Endothelial cell of umbilical vein (primary cell): ENCODE measurements around the gene ANKH. TPM values are rescaled to one million over a fixed set of nuclear protein-coding genes. Genes with fewer than 3 reads are reported as not detected.

Source experiments
- BruUV-seq: library from RNA; stranded (reverse); fragments of 400-500 nt; replicated peaks from 2 replicates; lab custom pipeline; 2021; lab: Mats Ljungman, UMichigan
- CTCF ChIA-PET: fragments of 300-600, 350-600 bp; sonication (Branson Sonifier 250); formaldehyde crosslinking; loops from one replicate; lab custom pipeline; 2021; ENCODE audit warnings: antibody characterized with exemption, inconsistent platforms; lab: Charles Lee
- POLR2A ChIA-PET: fragments of 300-600, 350-600 bp; sonication (Branson Sonifier 250); formaldehyde crosslinking; loops from one replicate; lab custom pipeline; 2021; ENCODE audit warnings: antibody characterized with exemption, inconsistent platforms; lab: Charles Lee
- DNase-seq: peaks from one replicate; pipeline ENCODE4 v3.0.0-alpha.2; 2011; ENCODE audit warnings: low read depth, low spot score
- FAIRE-seq: peaks from 2 replicates; lab custom pipeline; 2011; peaks lifted over from hg19 to GRCh38; lab: Jason Lieb, UNC
- H2AFZ ChIP-seq: 2 replicates; pipeline ENCODE4 v1.6.0; 2012; ENCODE audit warnings: low read depth, low read length, control low read depth, inconsistent platforms
- H3K27ac ChIP-seq: 2 replicates; pipeline ENCODE4 v1.5.1; 2011; ENCODE audit warnings: low read depth, mild to moderate bottlenecking, control low read depth, low read length, moderate library complexity; ENCODE audit not compliant: insufficient read depth
- H3K27me3 ChIP-seq, 2 experiments: 2 replicates each; pipeline versions ENCODE4 v1.6.0 to v1.6.1; 2011; ENCODE audit warnings: low read length in 2 of 2, mixed read lengths in 1 of 2; ENCODE audit not compliant: control insufficient read depth in 2 of 2, insufficient read depth in 2 of 2
- H3K36me3 ChIP-seq, 2 experiments: 2 replicates in 1 of 2; 3 replicates in 1 of 2; pipeline ENCODE4 v1.5.1; 2011; ENCODE audit warnings: low read length in 2 of 2, mild to moderate bottlenecking in 1 of 2, moderate library complexity in 1 of 2; ENCODE audit not compliant: control insufficient read depth in 2 of 2, insufficient read depth in 2 of 2; ENCODE audit errors: extremely low read depth in 1 of 2
- H3K4me1 ChIP-seq: 3 replicates; pipeline ENCODE4 v1.5.1; 2011; ENCODE audit warnings: mild to moderate bottlenecking, low read length; ENCODE audit not compliant: control insufficient read depth, insufficient read depth; ENCODE audit errors: extremely low read depth
- H3K4me2 ChIP-seq: 2 replicates; pipeline ENCODE4 v1.6.1; 2011; ENCODE audit warnings: low read length, control low read depth, mixed read lengths; ENCODE audit not compliant: insufficient read depth
- H3K4me3 ChIP-seq, 3 experiments: fragments of 200-600 bp in 1 of 3; sonication (generic), shearing (Covaris generic) in 1 of 3; replicated peaks in 1 of 3; 2 replicates each; pipeline ENCODE4 v1.5.1; 2011 to 2016; ENCODE audit warnings: control low read depth in 3 of 3, low read length in 3 of 3, mild to moderate bottlenecking in 2 of 3, inconsistent platforms in 1 of 3, low read depth in 1 of 3, moderate library complexity in 1 of 3; ENCODE audit not compliant: insufficient read depth in 1 of 3
- H3K79me2 ChIP-seq: 2 replicates; pipeline ENCODE4 v1.6.0; 2012; ENCODE audit warnings: low read length, inconsistent platforms; ENCODE audit not compliant: control insufficient read depth, insufficient read depth
- H3K9ac ChIP-seq: replicated peaks from 2 replicates; pipeline ENCODE3; 2011; ENCODE audit warnings: low read length, control low read depth; ENCODE audit not compliant: insufficient read depth; ENCODE audit errors: extremely low read depth
- H3K9me1 ChIP-seq: replicated peaks from 3 replicates; pipeline ENCODE4 v1.6.0; 2011; ENCODE audit warnings: mild to moderate bottlenecking, low read length; ENCODE audit not compliant: control insufficient read depth, insufficient read depth; ENCODE audit errors: extremely low read depth
- H3K9me3 ChIP-seq: replicated peaks from 2 replicates; pipeline ENCODE4 v1.5.1; 2012; ENCODE audit warnings: low read length, inconsistent platforms; ENCODE audit not compliant: control insufficient read depth, insufficient read depth
- H4K20me1 ChIP-seq: replicated peaks from 2 replicates; pipeline ENCODE3; 2011; ENCODE audit warnings: mild to moderate bottlenecking, low read length; ENCODE audit not compliant: control insufficient read depth, insufficient read depth; ENCODE audit errors: extremely low read depth
- FOS ChIP-seq: IDR thresholded peaks from 2 replicates; pipeline ENCODE4 v1.6.1; 2011; ENCODE audit warnings: mild to moderate bottlenecking, low read length, moderate library complexity, borderline replicate concordance; ENCODE audit not compliant: insufficient read depth
- GATA2 ChIP-seq: IDR thresholded peaks from 2 replicates; pipeline ENCODE4 v1.7.0; 2011; ENCODE audit warnings: low read depth, mild to moderate bottlenecking, moderate library complexity, mixed read lengths, low read length; ENCODE audit not compliant: insufficient read length, insufficient read depth
- JUN ChIP-seq: IDR thresholded peaks from 2 replicates; pipeline ENCODE4 v1.6.1; 2011; ENCODE audit warnings: borderline replicate concordance, low read depth; ENCODE audit not compliant: insufficient read length, insufficient read depth
- MAX ChIP-seq: IDR thresholded peaks from 2 replicates; pipeline ENCODE4 v1.6.1; 2011; ENCODE audit not compliant: insufficient read depth, insufficient read length
- POLR2AphosphoS5 ChIP-seq: IDR thresholded peaks from 2 replicates; pipeline ENCODE4 v1.6.1; 2012; ENCODE audit warnings: low read depth, mild to moderate bottlenecking, control low read depth, low read length, moderate library complexity; ENCODE audit not compliant: insufficient read depth
- dilution Hi-C: fragments of 300-500 bp; cut with MboI; formaldehyde crosslinking; loops from one replicate; pipeline ENCODE4 v1.15.0; 2019; ENCODE audit warnings: low sequenced_read_pairs; ENCODE audit not compliant: extremely low pct_ligation_motif_present
- intact Hi-C: fragments of 100-400 bp; cut with micrococcal nuclease; formaldehyde crosslinking; loops from one replicate; pipeline ENCODE4 v1.10.0; 2022
- polyA plus RNA-seq, 4 experiments: library from polyadenylated mRNA; depleted of rRNA in 3 of 4; stranded (reverse) in 3 of 4; unstranded in 1 of 4; fragments of >200 nt; gene quantifications; 2 replicates each; pipeline versions ENCODE4 v1.2.1 to v1.2.3, GENCODE V29; 2011 to 2012; ENCODE audit warnings: missing spikeins in 1 of 4
- total RNA-seq: library from RNA; stranded (reverse); gene quantifications from 2 replicates; pipeline ENCODE4 v1.2.3, GENCODE V29; 2021

Gene ANKH
- total and polyA plus RNA-seq, 2 donors (not counting 3 experiments of a cell fraction or from before 2014, with no cell fraction given): 12.7 to 31.4 TPM

GRCh38 chr5:14870337-14871213 is 1.0 kb downstream of the ANKH start:
- peaks cover 18% of the 10 kb centered on the region for H3K79me2 ChIP-seq
- no peaks in the 10 kb centered on the region for H3K9me3 ChIP-seq
- ChIA-PET POLR2A (interaction anchor here (0.7 kb wide), 2 partner anchors 10 to 80 kb away, joined by 4 to 10 read pairs; no protein-coding TSS in a partner anchor), CTCF (interaction anchor here (0.6 to 4.7 kb wide), 14 partner anchors 10 to 185 kb away, joined by 3 to 50 read pairs (median 5); no protein-coding TSS in a partner anchor)
- peak overlapping the region; percentile 51 for H3K9ac ChIP-seq
- no peak overlapping the region for H3K27ac ChIP-seq
- H3K4me2 ChIP-seq: peak overlapping the region; percentile 97
- dilution Hi-C loops: no loop called here
- H3K36me3 ChIP-seq: no peaks in the 10 kb centered on the region
- H4K20me1 ChIP-seq: no peaks in the 10 kb centered on the region
- peak overlapping the region; percentile 86 for H2AFZ ChIP-seq
- H3K4me1 ChIP-seq: peaks cover 20% of the 10 kb centered on the region
- DNase-seq: peak; percentile 19
- no peaks in the 10 kb centered on the region for H3K9me1 ChIP-seq
- intact Hi-C loops: loop anchor here (1.0 to 5.0 kb wide), 3 partner anchors 48 to 138 kb away; no protein-coding TSS in a partner anchor
- TSS peak; percentile 28 for BruUV-seq
- TF ChIP-seq GATA2 (no peak), POLR2AphosphoS5 (no peak), FOS (no peak), MAX (no peak), JUN (no peak)
- FAIRE-seq: no peak
- H3K27me3 ChIP-seq: no peaks in the 10 kb centered on the region
- peak overlapping the region; percentile 75 to 91 (median 86) for H3K4me3 ChIP-seq
